NCI-H1092 (cell line): ENCODE data around the gene GSTO2.

ENCODE experiments used
- DNase-seq: peaks from one replicate; lab custom pipeline; 2025; lab: John Stamatoyannopoulos, UW

GSTO2 gene

DNA sequence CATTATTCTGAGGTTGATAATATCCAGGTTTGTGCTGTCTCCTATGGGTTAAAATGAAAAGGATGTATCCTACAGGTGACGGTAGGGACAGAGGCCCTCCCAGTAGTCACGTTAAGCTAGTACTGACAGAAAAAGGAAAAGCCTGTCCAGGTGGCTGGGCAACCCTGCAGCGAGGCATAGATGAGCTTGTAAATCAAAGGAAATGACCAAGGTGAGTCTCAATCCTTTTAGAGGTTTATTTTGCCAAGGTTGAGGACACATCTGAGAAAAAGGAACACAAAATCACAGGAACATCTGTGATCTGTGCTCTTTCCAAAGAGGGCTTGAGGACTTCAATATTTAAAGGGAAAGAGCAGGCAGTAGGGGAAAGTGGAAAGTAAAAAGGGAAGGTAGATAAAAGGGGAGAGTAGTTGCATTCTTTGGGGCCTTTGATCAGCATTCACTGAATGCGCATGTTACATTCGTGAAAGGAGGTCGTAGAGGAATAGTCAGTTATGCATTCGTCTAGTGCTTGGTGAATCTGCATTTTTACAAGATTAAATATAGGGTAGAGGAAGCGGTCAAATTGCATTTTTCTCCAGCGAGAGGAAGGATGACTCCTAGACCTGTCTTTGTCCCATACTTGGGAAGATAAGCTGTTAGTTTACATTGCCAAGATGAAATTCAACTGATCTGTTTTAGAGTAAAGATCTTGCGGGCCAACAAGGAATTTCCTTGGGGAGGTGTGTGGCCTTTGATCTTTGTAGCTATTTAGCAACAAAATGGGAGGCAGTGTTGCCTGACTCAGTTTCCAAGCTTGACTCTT lies 15.2 kb upstream of the GSTO2 start:
- DNase-seq: no peak

DNA sequence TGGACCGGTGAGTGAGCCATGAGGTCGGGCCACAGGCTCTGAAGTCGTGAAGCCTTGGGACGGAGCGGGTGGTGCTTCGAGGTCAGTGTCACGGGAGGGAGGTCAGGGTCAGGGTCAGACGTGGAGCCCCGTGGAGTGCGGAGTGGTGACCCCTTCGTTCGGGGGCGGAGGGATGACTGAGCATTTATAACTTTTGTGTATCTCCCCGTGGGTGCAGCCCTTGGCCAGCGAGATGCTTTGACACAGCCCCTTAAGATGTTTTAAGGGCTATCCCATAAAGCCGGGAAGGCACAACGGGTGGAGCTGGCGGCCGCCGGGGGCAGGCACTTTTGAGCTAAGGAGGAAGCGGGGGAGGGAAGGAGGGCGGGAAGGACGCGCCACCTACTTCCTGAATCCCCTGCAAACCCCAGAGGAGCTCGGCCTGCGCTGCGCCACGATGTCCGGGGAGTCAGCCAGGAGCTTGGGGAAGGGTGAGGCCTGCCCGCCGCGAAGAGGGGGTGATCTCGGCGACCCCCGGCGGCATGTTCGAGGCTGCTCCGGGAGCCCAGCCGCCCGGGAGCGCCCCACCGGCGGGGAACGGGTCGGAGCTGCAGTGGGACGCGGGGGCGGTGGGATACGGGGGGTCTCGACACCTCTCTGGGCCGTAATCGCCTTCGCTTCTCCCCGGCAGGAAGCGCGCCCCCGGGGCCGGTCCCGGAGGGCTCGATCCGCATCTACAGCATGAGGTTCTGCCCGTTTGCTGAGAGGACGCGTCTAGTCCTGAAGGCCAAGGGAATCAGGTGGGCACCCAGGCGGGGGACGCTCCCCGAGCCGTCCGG lies 14.3 kb upstream of the GSTO2 start, which contains the start of gene GSTO1:
Gene GSTO1 (plus strand): TSS at position 400 of the 818 bp plus-strand sequence. CDS start 37 bp downstream, at position 437.
- no peak for DNase-seq

DNA sequence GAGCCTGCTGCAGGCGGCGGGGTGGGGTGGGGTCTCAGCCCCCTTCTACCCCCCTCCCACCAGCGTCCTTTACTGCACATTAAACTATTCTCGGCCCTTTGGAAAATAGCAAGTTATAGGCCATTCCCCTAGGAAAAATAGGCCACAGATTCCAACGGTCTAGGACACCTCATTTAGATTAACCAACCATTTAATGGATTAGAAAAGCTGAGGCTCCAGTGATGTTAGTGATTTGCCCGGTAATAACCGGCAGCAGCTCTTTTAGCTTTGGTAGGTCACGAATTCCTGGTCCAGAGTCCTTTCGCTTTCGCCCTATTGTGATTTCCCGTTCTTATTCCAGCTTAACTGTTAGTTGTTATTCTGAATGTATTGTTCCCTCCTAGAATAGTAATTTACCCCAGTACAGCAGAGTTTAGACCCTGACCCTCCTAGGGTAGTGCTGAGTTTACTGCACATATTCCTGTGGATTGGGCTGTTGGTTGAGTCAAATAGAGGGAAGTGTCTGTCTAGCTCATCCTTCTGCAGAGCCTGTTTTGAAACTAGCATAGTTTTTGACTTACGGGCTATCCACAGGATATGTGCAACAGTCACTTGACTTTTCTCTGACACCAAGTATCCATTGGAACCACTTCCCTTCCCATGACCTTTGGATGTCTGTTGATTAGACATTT lies 13.5 kb upstream of the GSTO2 start:
- DNase-seq: no peak

DNA sequence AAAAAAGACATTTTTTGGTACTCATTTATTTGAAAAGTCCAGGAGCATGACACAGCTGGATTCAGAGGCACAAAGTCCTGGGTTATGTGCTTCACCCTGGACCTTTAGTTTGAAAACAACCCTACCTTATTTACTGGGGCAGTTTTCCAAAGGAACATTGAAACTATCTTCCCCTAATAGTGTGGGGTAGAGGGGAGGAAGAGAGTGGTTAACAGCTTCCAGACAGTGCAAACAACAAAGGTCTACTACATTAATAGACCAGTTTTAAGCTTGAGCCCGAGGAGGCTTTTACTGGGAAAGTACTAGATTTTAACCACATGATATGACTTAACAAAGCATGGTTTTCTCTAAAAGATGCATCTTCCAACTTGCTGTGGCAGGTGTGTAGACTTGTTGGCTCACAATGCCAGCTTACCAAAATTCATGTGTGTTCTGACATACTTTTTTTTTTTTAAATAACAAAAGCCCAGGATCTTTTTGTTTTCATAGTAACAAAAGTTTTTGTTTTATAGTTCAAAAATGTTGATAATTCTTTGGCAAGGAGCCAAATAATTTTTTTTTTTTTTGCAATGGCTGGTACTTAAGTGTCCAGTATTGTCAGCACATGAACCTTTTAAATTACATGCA lies 12.5 kb upstream of the GSTO2 start:
- no peak for DNase-seq

DNA sequence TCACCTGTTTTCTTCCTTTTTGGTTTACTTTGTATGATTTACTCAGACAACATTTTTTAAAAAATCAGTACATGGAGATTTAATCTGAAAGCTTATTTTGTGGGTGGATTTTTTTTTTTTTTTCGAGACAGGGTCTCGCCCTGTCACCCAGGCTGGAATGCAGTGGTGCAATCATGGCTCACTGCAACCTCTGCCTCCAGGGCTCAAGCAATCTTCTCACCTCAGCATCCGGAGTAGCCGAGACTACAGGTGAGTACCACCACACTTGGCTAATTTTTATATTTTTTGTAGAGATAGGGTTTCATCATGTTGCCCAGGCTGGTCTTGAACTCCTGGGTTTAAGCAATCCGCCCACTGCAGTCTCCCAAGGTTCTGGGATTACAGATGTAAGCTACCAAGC lies 11.7 kb upstream of the GSTO2 start:
- DNase-seq: no peak

DNA sequence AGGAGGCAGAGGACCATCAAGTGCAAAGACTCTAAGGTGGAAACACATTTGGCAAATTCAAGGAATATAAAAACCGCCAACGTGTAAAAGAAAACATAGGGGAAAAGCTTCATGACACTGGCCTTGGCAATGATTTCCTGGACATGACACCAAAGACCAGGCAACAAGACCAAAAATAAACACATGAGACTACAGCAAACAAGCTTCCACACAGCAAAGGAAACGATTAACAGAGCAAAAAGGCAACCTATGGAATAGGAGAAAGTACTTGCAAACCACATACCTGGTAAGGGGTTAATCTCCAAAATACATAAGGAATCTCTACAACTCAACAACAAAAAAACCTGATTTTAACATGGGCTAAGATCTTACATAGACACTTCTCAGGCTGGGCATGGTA lies 10.8 kb upstream of the GSTO2 start:
- no peak for DNase-seq

DNA sequence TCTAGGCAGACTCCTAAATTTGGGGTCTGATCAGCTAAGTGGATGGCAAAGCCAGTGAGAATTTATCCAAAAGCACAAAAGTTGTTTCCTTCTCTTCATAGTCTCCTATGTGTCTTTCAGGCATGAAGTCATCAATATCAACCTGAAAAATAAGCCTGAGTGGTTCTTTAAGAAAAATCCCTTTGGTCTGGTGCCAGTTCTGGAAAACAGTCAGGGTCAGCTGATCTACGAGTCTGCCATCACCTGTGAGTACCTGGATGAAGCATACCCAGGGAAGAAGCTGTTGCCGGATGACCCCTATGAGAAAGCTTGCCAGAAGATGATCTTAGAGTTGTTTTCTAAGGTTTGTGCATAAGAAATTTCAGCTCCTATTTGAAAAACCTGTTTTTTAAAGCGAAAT lies 9.5 kb upstream of the GSTO2 start:
- DNase-seq: no peak

DNA sequence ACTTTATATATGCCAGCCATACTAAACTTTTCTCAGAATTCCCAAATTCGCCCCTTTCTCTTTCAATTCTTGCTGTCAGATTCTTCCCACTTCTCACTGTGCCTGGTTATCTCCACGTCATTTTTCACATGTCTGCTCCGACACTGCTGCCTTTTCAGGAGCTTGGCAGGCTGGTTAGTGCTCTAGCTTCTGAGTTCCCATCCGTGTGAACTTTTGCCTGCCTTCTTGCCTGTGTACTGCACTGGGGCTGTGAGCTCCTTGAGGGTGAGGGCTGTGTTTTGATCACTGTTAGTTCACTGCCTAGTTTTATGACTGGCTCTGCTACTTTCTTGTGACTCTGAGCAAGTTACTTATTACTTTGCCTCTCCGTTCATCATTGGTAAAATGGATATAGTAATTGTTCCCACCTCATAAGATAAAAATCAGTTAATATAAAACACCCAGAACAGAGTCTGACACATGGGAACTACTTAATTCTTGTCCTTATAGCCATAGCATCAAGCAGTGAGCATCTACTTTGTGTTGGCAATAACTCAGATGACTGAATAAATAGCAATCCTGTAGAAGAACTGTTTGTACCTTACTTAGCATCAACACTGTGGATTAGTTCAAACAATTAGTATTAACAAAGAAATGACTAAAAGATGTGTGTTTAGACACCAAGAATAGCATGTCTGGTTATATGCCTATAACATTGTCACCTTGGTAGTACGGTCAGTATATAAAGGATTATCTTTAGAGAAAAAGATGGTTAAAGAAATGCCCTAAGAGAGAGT lies 8.8 kb upstream of the GSTO2 start:
- no peak for DNase-seq

DNA sequence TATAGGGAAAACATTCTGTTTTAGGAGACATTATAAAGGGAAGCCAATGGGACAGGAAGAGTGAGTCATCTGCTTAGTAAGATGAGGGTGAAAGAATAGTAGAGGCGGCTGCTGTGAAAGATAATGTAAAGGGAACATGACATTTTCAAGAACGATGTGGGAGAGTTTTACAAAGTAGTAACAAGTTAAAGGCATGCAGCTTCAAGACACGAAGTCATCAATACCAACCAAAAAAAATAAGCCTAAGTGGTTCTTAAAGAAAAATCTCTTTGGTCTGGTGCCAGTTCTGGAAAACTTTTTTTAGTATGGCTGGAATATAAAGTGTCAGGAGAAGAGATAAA lies 8.2 kb upstream of the GSTO2 start:
- no peak for DNase-seq

DNA sequence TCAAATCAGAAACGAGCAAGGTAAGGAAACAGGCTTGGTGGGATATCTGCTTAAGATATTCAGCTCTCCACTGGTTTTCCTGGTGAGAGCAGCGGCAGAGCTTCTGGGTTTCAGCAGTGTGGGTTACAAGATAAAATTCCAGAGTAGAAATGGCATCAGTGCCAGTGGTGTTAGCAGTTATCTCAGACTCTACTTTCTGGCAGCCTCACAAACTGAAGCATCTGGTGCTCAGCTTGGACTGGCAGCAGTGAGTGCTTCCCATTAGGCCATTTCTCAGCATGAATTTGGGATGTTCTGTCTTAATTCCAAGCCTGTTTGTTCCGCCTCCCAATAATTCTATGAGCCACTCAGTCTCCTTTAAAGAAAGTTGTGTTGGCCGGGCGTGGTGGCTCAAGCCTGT lies 6.9 kb upstream of the GSTO2 start:
- DNase-seq: no peak

DNA sequence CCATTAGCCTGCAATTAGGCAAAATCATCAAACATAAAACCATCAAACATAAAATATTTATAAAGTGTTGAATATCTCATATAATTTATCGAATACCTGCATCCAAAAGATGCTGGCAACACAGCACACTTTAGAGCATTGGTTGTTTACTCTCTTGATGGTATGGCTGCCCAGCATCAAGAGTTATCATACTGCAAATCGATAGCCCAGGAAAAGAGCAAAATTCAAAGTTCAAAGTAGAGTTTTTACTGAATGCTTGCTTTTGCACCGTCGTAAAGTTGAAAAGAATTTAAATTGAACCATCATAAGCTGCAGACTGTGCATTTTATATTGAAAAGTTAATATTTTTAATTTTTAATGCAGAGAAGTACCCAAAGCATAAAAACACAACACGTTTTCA lies 4.2 kb upstream of the GSTO2 start:
- no peak for DNase-seq

DNA sequence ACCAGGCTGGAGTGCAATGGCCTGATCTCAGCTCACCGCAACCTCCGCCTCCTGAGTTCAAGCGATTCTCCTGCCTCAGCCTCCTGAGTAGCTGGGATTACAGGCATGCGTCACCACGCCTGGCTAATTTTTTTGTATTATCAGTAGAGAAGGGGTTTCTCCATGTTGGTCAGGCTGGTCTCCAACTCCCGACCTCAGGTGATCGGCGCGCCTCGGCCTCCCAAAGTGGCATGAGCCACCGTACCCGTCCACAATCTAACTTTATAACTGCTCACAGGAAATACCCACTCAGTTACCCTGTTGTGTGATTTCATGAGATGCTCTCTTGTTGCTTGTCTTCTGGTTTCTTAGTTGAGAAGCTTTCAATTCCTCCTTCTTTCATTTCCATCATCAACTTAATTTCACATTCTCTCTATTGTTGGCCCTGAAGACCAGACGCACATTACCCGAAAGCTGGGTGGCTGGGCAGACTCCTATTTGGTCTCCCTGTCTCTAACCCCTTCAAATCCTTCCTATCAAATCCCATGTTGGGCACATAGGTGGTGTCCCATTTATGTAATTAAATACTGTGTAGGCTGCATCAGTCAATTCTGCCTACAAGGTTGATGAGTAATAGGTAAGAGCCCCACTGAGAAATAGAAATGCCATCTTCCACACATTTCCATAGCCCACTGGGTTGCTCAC lies 1.1 kb upstream of the GSTO2 start:
- DNase-seq: no peak

DNA sequence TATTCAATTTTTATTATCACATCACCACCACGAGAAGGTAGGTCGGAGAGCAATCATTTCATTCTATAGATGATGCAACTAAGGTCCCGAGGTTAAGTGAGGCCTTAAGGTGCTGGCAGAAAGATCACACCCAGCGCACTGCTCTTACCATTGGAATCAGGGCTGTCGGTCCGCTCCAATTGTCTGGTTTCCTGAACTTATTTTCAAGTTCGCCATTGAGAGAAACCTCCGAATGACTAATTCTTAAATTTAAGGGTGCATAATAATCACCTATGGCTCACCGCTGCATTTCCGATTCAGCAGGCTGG lies 625 bp upstream of the GSTO2 start:
- no peak for DNase-seq

DNA sequence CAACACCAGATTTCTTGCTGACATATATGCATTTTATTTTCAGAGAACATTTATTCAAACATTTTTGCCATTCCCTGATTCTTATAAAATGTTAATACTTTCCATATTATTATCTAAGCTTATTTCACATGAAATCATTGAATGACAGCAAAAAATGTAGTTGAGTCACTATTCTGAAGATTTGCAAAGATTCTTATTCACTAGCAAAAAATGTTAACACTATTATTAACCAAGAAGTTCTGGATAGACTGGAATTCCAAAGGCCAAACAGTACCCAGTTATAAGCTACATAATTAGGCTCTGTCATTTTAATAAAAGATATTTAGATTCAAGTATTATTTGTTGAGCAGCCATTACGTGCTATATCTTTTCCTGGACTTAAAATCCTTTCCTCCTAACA lies 4.3 kb downstream of the GSTO2 start:
- DNase-seq: no peak

DNA sequence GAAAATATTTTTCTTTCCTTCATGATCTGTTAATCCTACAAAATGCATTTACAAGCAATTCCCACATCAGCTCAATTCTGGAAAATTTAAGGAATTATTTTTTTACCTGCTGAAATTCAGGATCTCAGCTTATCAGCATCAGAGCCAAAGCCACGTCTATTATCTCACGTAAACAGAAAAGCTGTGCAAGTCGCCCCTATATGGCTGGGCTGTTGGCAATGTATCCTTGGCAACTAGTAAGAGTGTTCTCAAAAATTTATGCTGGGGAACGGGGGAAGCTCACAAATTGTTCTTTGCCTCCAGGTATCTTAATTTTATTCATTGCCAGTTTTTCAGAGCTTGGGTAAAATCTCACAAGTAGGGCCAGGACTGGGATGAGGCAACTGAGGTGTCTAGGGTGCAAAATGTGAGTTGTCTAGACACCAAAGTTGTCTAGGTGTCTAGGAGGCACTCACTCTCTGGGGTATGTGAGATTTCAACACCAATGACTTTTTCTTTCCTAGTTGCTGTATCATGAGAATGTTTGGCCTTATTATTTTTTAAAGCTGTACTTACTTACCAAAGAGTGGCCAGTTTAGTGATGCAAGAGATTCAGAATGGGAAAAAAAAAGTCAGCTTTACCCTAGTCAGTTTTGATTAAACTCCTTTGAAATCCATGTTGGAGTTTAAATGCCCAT lies 5.1 kb downstream of the GSTO2 start:
- DNase-seq: no peak

DNA sequence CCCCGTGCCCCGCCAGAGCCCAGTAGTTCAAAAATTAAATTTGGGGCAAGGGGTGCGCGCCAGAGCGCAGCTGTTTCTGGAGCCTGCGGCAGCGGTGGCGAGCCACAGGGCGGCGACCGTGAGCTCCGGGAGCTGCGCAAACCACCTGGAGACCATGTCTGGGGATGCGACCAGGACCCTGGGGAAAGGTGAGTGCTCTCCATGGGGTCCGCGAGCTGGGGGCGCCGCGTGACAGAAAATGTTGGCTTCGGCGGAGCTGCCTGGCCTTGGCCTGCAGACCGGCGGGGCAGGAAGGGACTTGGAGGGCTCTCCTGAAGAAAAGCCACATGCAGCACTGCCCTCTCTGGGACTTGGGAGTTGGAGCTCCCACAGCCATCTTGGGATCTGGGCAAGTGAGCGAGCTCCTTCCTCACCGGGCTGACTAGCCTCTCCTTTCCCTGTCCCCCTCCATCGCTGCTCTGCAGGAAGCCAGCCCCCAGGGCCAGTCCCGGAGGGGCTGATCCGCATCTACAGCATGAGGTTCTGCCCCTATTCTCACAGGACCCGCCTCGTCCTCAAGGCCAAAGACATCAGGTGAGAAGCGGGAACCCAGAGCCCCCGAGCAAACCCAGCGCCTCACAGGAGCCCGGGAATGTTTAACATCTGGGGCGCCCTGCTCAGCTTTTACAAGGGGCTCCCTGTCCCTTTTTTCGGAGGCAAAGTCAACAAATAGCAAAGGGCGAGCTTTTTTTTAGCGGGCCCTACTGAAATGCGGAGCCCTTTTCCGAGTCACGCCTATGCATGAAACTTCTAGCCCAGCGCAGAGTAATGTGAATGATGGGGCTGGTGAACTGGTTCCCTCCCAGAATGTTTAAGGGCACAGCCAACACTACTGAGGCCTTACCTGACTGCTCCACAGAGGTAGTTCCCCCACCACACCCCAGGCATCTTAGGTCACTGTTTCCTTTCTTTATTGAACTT lies 6.1 kb downstream of the GSTO2 start:
- DNase-seq: no peak

DNA sequence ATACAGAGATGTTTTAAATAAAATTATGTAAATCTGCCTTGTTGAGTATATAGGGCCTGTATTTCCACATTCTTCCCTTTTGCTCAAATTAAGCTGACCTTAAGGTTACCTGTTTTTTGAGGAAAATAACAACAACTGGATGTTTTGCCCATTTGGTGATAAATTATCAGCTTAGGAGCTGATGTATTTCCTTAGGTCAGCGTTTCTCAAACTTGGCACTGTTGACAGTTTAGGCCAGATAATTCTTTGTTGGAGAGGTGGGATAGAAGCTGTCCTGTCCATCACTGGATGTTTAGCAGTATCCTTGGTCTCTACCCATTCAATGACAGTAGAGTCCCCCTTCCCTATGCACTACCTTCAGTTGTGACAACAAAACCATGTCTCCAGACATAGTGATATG lies 7.2 kb downstream of the GSTO2 start:
- DNase-seq: no peak

DNA sequence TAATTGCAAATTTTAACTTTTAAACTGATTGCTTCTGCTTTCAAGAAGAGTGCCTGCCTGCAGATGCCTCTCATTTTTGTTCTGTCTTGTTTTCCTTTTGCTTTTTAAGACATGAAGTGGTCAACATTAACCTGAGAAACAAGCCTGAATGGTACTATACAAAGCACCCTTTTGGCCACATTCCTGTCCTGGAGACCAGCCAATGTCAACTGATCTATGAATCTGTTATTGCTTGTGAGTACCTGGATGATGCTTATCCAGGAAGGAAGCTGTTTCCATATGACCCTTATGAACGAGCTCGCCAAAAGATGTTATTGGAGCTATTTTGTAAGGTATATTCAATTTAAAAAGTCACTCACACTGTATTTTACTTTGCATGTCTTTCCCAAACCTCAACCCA lies 8.8 kb downstream of the GSTO2 start:
- DNase-seq: peak; percentile 73

DNA sequence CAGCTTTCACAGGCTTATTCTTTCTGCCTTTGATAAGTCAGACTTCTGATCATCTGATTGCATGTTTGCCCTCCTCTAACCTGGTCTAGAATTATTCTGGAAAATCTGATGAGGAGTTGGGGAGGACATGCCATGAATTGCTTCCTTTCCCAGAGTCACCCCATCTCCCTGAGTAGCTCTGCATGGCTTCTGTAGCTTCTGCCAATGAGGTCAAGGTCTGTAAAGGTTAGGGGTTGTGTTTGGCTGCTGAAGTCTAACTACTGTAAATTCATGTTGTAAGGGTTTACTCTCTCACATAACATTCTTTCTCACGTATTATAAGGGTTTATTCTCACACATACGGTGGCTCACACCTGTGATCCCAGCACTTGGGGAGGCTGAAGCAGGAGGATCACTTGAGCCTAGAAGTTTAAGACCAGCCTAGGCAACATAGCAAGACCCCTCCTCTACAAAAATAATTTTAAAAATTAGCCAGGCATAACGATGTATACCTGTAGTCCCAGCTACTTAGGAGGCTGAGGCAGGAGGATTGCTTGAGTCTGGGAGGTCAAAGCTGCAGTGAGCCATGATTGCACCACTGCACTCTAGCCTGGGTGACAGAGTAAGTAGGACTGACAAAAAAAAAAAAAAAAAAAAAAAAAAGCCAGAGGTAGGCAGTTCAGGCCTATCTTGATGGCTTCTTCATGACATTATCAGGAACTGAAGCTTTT lies 10.7 kb downstream of the GSTO2 start:
- DNase-seq: no peak
